ENCODE results near the gene CACNA1D.
"Not testable (repeated sequence)": the region's sequence is repeated elsewhere in the genome, so short reads cannot be mapped to it uniquely, and the experiment has no call there.

Gene CACNA1D

GRCh38 chr3:53646723-53647122 lies 152.3 kb downstream of the CACNA1D start:
- in situ Hi-C loops (cut with HindIII; ENCODE audit: low sequenced_read_pairs): no loop called here

DNA sequence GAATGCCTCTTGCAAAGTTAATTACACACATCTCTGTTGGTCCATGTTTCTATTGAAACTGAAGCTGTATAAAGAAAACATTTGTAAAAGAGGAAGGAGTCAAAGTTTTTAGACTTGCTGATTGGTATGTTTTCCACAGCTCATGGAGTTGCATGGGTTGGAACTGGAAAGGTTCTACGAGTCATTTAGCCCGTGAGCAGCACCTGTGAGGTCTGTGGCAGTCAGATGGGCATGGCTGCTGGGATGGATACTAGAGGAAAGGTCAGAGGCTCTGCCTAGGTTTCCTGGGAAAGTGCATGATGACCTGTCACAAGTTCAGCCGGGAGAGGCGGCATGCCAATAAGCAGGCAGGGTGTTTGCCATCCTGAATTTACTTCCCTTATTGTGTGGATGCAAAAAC lies 155.4 kb downstream of the CACNA1D start:
- in situ Hi-C loops (cut with HindIII; ENCODE audit: low sequenced_read_pairs): no loop called here

GRCh38 chr3:53650424-53650823 lies 156.0 kb downstream of the CACNA1D start:
- in situ Hi-C loops (cut with HindIII; ENCODE audit: low sequenced_read_pairs): no loop called here

GRCh38 chr3:53650928-53651661 lies 156.7 kb downstream of the CACNA1D start:
- in situ Hi-C loops (cut with HindIII; ENCODE audit: low sequenced_read_pairs): no loop called here

- in situ Hi-C loops (cut with HindIII; ENCODE audit: low sequenced_read_pairs): no loop called here
Observed at GRCh38 chr3:53651927-53652326, 157.5 kb downstream of the CACNA1D start.

DNA sequence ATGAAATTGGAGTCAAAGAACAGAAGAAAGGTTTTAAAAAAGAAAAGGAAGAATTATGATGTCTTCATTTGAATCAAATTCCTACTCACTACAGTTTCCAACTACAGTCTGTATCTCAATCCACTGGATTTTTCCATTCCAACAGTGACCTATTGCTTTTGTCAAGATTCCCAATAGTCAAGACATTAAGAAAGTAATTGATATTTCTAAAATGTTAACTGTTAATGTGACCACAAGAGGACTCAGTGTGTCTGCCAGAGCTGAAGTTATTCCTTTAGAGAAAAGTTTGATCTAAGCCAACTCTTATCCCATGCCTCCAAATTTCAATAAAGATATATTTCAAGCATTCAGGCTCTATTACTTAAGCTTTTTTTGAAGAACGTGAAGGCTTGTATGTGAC lies 163.2 kb downstream of the CACNA1D start:
- in situ Hi-C loops (cut with HindIII; ENCODE audit: low sequenced_read_pairs): no loop called here

GRCh38 chr3:53658613-53659193 lies 164.3 kb downstream of the CACNA1D start:
- in situ Hi-C loops (cut with HindIII; ENCODE audit: low sequenced_read_pairs): no loop called here

DNA sequence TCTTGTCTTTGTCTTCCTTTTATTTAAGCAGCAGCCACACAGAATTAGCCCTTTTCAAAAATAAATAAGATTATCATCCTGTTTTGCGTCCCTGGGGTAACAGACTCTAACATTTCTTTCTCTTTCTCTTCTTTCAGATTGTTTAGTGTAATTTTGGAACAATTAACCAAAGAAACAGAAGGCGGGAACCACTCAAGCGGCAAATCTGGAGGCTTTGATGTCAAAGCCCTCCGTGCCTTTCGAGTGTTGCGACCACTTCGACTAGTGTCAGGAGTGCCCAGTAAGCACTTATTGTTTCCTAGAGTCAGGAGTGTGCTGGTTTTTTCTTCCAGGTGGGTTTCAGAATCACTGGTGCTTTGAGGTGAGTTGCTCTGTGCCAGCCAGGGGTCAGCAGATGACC lies 165.6 kb downstream of the CACNA1D start:
- in situ Hi-C loops (cut with HindIII; ENCODE audit: low sequenced_read_pairs): no loop called here

- in situ Hi-C loops (cut with HindIII; ENCODE audit: low sequenced_read_pairs): no loop called here
Observed at GRCh38 chr3:53661480-53661879, 167.1 kb downstream of the CACNA1D start.

DNA sequence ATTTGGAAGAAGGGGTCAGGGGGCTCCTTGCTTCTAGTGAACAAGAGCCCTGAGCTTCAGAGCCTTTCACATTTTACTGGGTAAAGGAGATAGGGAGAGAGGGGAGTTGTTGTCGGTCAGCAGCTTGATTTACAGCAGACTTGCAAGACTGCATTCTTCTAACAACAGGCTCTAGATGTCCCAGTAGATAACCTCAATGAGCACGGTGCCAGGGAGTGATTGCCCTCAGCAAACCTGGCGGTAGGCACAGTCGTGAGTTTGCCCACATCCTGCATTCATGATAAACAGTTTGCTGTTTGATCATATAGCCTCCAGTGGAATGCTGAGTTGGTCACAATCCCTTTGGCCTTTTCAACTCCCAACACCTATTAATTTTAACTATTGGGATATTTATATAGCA lies 170.4 kb downstream of the CACNA1D start:
- in situ Hi-C loops (cut with HindIII; ENCODE audit: low sequenced_read_pairs): not testable (repeated sequence)

DNA sequence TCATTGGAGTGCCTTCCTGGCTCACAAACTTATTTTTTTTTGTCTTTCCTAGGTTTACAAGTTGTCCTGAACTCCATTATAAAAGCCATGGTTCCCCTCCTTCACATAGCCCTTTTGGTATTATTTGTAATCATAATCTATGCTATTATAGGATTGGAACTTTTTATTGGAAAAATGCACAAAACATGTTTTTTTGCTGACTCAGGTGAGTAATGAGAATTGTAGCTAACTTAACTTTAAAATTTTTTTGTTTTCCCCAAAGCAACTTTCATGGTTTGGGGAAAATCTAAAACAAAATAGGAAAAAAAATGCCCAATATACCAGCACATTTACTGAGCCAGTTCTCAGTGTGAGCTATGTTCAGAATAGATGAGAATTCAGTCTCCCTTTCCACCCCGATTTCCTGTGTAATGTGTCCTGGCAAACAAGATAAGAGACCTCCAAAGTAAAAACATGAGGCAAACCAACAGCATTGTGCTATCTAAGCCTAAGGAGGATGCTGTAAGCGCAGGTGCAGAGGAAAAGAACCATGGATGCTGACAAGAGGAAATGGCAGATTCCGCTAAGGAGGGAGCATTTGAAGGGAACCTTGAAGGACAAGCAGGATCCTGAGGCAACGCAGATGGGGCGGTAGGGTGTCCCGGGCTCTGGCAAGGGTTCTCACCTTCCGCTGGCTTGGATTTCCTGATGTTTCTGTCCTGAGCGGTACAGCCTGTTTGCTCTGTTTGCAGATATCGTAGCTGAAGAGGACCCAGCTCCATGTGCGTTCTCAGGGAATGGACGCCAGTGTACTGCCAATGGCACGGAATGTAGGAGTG lies 171.4 kb downstream of the CACNA1D start:
- in situ Hi-C loops (cut with HindIII; ENCODE audit: low sequenced_read_pairs): no loop called here

GRCh38 chr3:53668872-53669271 lies 174.5 kb downstream of the CACNA1D start:
- in situ Hi-C loops (cut with HindIII; ENCODE audit: low sequenced_read_pairs): no loop called here

GRCh38 chr3:53670721-53671120 lies 176.3 kb downstream of the CACNA1D start:
- in situ Hi-C loops (cut with HindIII; ENCODE audit: low sequenced_read_pairs): no loop called here

DNA sequence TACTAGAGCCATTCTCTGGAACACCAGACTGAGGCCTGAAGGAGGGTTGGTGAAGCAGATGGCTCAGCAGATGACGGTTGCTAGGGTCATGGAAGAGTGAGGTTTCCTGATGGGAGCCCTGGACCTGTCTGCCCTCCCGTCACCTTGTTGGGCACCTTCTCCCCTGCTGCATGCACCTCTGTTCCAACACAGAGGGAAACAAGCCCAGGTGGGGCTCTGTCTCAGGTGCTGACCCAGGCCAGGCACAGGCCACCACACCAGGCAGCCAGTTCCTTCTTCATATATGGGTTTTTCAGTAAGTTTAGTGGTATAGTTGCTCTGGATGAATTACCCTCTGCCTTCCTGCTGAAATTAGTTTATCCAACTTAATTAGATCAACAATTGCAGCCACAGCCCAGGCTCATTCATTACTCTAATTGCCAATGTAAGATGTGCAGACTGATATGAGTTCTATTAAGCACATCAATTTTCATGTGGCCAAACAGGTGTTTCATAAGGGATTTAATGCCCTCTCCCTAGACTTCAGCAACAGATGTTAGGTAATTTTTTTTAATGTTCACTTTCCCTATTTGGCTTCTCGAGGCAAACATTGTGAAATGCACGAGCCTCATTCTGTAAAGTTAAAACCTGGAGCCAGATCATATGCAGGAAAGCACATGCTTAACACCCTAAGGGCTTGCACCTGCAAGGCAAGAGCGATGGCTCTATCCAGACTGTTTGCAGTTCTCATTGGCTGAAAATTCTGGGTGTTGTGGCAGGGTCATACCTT lies 177.0 kb downstream of the CACNA1D start:
- in situ Hi-C loops (cut with HindIII; ENCODE audit: low sequenced_read_pairs): no loop called here

GRCh38 chr3:53671961-53672299 lies 177.5 kb downstream of the CACNA1D start:
- in situ Hi-C loops (cut with HindIII; ENCODE audit: low sequenced_read_pairs): no loop called here

DNA sequence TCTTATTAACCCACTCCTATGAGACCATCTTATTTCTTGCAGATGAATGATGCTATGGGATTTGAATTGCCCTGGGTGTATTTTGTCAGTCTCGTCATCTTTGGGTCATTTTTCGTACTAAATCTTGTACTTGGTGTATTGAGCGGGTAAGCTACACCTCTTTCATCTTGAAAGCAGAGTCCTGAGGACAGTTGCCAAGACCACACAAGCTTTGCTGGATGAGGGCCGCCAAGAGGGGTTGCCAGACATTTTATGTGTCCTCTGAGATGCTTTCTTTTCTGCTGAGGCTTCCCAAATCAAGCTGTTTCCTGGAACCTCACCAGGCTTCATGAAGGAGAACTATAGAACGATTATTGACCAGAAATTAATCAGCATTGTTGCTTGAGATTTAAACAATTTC lies 178.6 kb downstream of the CACNA1D start:
- in situ Hi-C loops (cut with HindIII; ENCODE audit: low sequenced_read_pairs): no loop called here

- in situ Hi-C loops (cut with HindIII; ENCODE audit: low sequenced_read_pairs): no loop called here
Observed at GRCh38 chr3:53673722-53674350, 179.4 kb downstream of the CACNA1D start.

DNA sequence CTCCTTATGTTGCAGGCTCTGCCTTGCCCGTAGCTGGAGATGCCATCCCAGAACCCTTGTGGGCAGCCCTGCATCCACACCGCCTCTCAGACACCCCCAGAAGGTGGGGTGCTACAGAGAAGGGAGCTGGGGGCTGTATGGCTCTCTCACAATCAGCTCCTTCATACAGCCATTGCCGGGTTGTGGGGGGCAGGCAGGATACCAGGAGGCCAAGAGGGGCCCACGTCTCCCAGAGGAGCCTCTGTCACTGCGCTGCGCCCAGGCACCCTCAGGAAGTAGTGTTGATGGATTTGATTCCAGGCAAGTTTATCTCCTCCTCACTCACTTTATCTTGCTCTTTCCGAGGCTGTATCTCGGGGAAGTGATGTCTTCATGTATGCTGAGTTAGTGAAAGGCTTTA lies 180.2 kb downstream of the CACNA1D start:
- in situ Hi-C loops (cut with HindIII; ENCODE audit: low sequenced_read_pairs): no loop called here

- in situ Hi-C loops (cut with HindIII; ENCODE audit: low sequenced_read_pairs): no loop called here
Observed at GRCh38 chr3:53675022-53675697, 180.7 kb downstream of the CACNA1D start.

- in situ Hi-C loops (cut with HindIII; ENCODE audit: low sequenced_read_pairs): no loop called here
Observed at GRCh38 chr3:53675942-53676341, 181.5 kb downstream of the CACNA1D start.

All from endothelial cell of hepatic sinusoid (primary cell).